ENCODE data around the gene RPS6KA1. TPM values are rescaled to one million over a fixed set of nuclear protein-coding genes. Genes with fewer than 3 reads are reported as not detected.

RPS6KA1 gene
- total and polyA plus RNA-seq, 2 of the 8 experiments (the other 6 are each of a cell fraction or from before 2014, with no cell fraction given) = 44.3 to 55.0 TPM

GRCh38 chr1:26542771-26543451 lies 13.3 kb downstream of the RPS6KA1 start:
- no peaks in the 10 kb centered on the region for H3K79me2 ChIP-seq (ENCODE audit: control insufficient read depth in 1 of 2, insufficient read depth in 2 of 2, low read length in 2 of 2)
- no peak overlapping the region for H2BK12ac ChIP-seq (ENCODE audit: low read depth, low read length)
- no peak overlapping the region for H2BK15ac ChIP-seq (ENCODE audit: low read length)
- no peaks in the 10 kb centered on the region for H3K27me3 ChIP-seq (replicated peaks in 1 of 4; ENCODE audit: control insufficient read depth in 3 of 4, extremely low read depth in 1 of 4, insufficient read depth in 3 of 4, low read length in 3 of 4)
- H3K9ac ChIP-seq (replicated peaks in 1 of 4; ENCODE audit: extremely low read depth in 1 of 4, low read depth in 3 of 4, low read length in 3 of 4) = no peak overlapping the region; a peak in 1 of 7 replicates
- H4K20me1 ChIP-seq (replicated peaks in 1 of 2; ENCODE audit: control insufficient read depth in 1 of 2, insufficient read depth in 2 of 2, low read length in 2 of 2) = peaks cover 8 to 20% of the 10 kb centered on the region in 2 experiments
- peak overlapping the region; percentile 11 for H4K91ac ChIP-seq (replicated peaks; ENCODE audit: insufficient read length, low read length)
- H3K4me1 ChIP-seq (replicated peaks in 1 of 4; ENCODE audit: control insufficient read depth in 3 of 4, insufficient read depth in 4 of 4, low read length in 3 of 4) = peaks cover 0 to 17% (median 7%) of the 10 kb centered on the region in 4 experiments; a peak in 6 of 7 replicates
- no peak overlapping the region for H3K14ac ChIP-seq (ENCODE audit: insufficient read length)
- H3K9me3 ChIP-seq (ENCODE audit: insufficient read depth in 2 of 2, low read depth in 1 of 2, low read length in 1 of 2) = no peaks in the 10 kb centered on the region
- no peak overlapping the region for H3K18ac ChIP-seq (ENCODE audit: extremely low read depth, low read length)
- ChIA-PET POLR2A (ENCODE audit: partially characterized antibody) (interaction anchor here (3.4 kb wide), 1 partner anchor 12 kb away, joined by 14 read pairs; the partner anchor contains the start of gene RPS6KA1), CTCF (ENCODE audit: partially characterized antibody) (interaction anchor here (0.7 to 6.3 kb wide), 10 partner anchors 10 to 256 kb away, joined by 3 to 88 read pairs (median 6); partner anchors contain the start of gene RPS6KA1)
- no peak overlapping the region for H2AFZ ChIP-seq (ENCODE audit: low read length)
- H3K27ac ChIP-seq (ENCODE audit: low read depth, low read length) = no peak overlapping the region
- no peak overlapping the region for H3K4ac ChIP-seq (replicated peaks; ENCODE audit: insufficient read length, low read depth, low read length)
- FAIRE-seq (no peak), DNase-seq (ENCODE audit: low read depth in 1 of 2, low spot score in 2 of 2) (no peak)
- H3K23ac ChIP-seq (ENCODE audit: insufficient read length) = no peak overlapping the region
- H3K36me3 ChIP-seq (ENCODE audit: control insufficient read depth in 2 of 4, insufficient read depth in 4 of 4, low read length in 3 of 4) = peaks cover 0 to 3% (median under 1%) of the 10 kb centered on the region in 4 experiments; a peak in 2 of 8 replicates
- WGBS, 2 experiments (ENCODE audit: extremely low coverage in 1 of 2, insufficient coverage in 1 of 2, insufficient read length in 1 of 2, insufficient replicate concordance in 2 of 2, low coverage in 1 of 2, low lambda C conversion rate in 2 of 2, missing lambda C conversion rate in 1 of 2) = 97% methylated on average over 9 of the region's 9 CpGs; no CpG with 5 or more reads in 1 of the 2 experiments
- H3K4me3 ChIP-seq (ENCODE audit: extremely low read depth in 1 of 4, insufficient read depth in 2 of 4, low read depth in 3 of 4, low read length in 4 of 4) = no peak overlapping the region
- no peak overlapping the region for H4K5ac ChIP-seq (ENCODE audit: insufficient read length, low read depth, low read length)
- H3K79me1 ChIP-seq (ENCODE audit: low read depth, low read length) = peaks cover 10% of the 10 kb centered on the region
- H2BK5ac ChIP-seq (ENCODE audit: low read depth, low read length) = peak overlapping the region; percentile 44; the same call in 1 of the 2 replicates
- H3K23me2 ChIP-seq (ENCODE audit: low read depth, low read length) = no peaks in the 10 kb centered on the region
- no peak overlapping the region for H3K56ac ChIP-seq (replicated peaks; ENCODE audit: insufficient read length, low read depth, low read length)
- H3K4me2 ChIP-seq (ENCODE audit: insufficient read depth in 1 of 2, low read depth in 2 of 2, low read length in 2 of 2) = no peak overlapping the region
- H4K8ac ChIP-seq (ENCODE audit: extremely low read depth, insufficient read depth, low read length) = no peak overlapping the region
- H2BK120ac ChIP-seq (replicated peaks; ENCODE audit: low read depth, low read length) = no peak overlapping the region
- H2AK5ac ChIP-seq (ENCODE audit: low read depth, low read length) = no peak overlapping the region
- H2BK20ac ChIP-seq (ENCODE audit: low read length) = no peak overlapping the region
- no peak for TF ChIP-seq RAD21 (IDR thresholded peaks at IDR 0.05 in 1 of 2, conservative IDR thresholded peaks at IDR 0.05 in 1 of 2; ENCODE audit: low read depth in 2 of 2, low read length in 2 of 2)
- TF ChIP-seq SAP30 (IDR thresholded peaks at IDR 0.05; ENCODE audit: insufficient read depth, insufficient replicate concordance, low read length) = no peak
- no peak for TF ChIP-seq SP4 (IDR thresholded peaks at IDR 0.05; ENCODE audit: low read length)
- no peak for TF ChIP-seq ATF3 (IDR thresholded peaks at IDR 0.05; ENCODE audit: insufficient read depth, low read depth, low read length)
- TF ChIP-seq PHF8 (conservative IDR thresholded peaks at IDR 0.05; ENCODE audit: low read depth, low read length) = no peak
- TF ChIP-seq CTCF (IDR thresholded peaks at IDR 0.05; ENCODE audit: control extremely low read depth in 1 of 3, insufficient read depth in 1 of 3, low read depth in 1 of 3, low read length in 3 of 3) = no peak
- no peak for TF ChIP-seq E2F6 (IDR thresholded peaks at IDR 0.05)

Measured in H1 (cell line).